Right cardiac atrium (tissue), 5 donors: ENCODE results near the gene SPHKAP. TPM values are rescaled to one million over a fixed set of nuclear protein-coding genes. Genes with fewer than 3 reads are reported as not detected.
"Not testable (repeated sequence)": the region's sequence is repeated elsewhere in the genome, so short reads cannot be mapped to it uniquely, and the experiment has no call there.

Source experiments
- ATAC-seq, 2 donors: fragments of 200-7000 bp; cut with Tn5 transposase; one replicate each; pipeline versions ENCODE4 v1.8.0 to v1.9.1; 2020; ENCODE audit warnings: moderate library complexity in 2 of 2, mild to moderate bottlenecking in 1 of 2
- DNase-seq, 3 donors: peaks; one replicate each; pipeline ENCODE4 v3.0.0-alpha.2; 2020
- H3K27ac ChIP-seq: one replicate; pipeline ENCODE4 v1.5.1; 2013; ENCODE audit warnings: mild to moderate bottlenecking, low read length, control low read depth, moderate library complexity
- H3K27me3 ChIP-seq: one replicate; pipeline ENCODE4 v1.6.1; 2013; ENCODE audit not compliant: control insufficient read depth, insufficient read depth
- H3K4me1 ChIP-seq: one replicate; pipeline ENCODE4 v1.6.1; 2013; ENCODE audit warnings: low read length; ENCODE audit not compliant: control insufficient read depth, insufficient read depth
- H3K4me3 ChIP-seq: one replicate; pipeline ENCODE4 v1.5.1; 2013; ENCODE audit warnings: low read length, control low read depth
- H3K9me3 ChIP-seq: one replicate; pipeline ENCODE4 v1.6.1; 2013; ENCODE audit warnings: low read length; ENCODE audit not compliant: control insufficient read depth
- WGBS: extraction: QIAGEN DNeasy Blood & Tissue Kit; methylation state at CpG from one replicate; pipeline ENCODE4 v1.1.7; 2013; 5-methylcytosine and 5-hydroxymethylcytosine counted together
- intact Hi-C, 4 donors: fragments of 100-400 bp; cut with DNase I; formaldehyde crosslinking; loops; one replicate each; pipeline versions ENCODE4 v1.11.0 to v1.14.0; 2022 to 2023
- polyA plus RNA-seq: library from polyadenylated mRNA; stranded (reverse); fragments of 200-250 nt; gene quantifications from one replicate; pipeline ENCODE4 v1.2.3, GENCODE V29; 2013
- total RNA-seq, 4 donors: library from RNA; stranded (reverse); fragmentation: NEBNext Ultra II Directional; extraction: Animal tissue kit (Norgen Biotek cat#: 25700); gene quantifications; one replicate each; pipeline ENCODE4 v1.2.1, GENCODE V29; 2021
- donor health status: healthy with polysubstance abuse.
- donor health status: DM: no; HTN: yes; CAD: no.
- donor health status: DM: no; HTN: no; CAD: no.
- donor health status: DM: no; HTN: yes; CAD: no; lungs with severe emphysema.
- donor health status: DM: yes; HTN: yes; CAD: no.

SPHKAP gene
- total and polyA plus RNA-seq, 5 donors = 16.1 to 79.4 (median 36.6) TPM

DNA sequence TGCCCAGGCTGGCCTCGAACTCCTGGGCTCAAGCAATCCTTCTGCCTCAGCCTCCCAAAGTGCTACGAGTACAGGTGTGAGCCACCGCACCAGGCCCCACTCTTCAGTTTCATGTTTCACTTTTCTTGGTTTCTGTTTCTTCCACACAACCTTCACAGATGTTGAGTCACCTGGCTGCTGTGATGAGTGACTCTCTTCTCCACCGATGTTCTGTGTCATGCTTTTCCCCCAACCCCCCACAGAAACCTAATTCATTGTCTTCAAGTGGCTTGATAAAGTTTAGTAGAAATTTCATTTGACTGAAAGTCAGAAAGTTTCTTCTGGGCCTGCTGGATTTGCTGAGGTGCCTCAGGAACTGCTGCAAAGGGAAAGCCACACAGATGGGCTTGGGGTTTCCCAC, 78.5 kb downstream of the SPHKAP start:
- Histone ChIP-seq H3K27ac (no peak overlapping the region), H3K9me3 (no peaks in the 10 kb centered on the region), H3K4me1 (no peaks in the 10 kb centered on the region), H3K4me3 (no peak overlapping the region), H3K27me3 (no peaks in the 10 kb centered on the region)
- 79% methylated on average over 4 of the region's 4 CpGs for WGBS
- DNase-seq (no peak), ATAC-seq (no peak)
- intact Hi-C loops = no loop called here

DNA sequence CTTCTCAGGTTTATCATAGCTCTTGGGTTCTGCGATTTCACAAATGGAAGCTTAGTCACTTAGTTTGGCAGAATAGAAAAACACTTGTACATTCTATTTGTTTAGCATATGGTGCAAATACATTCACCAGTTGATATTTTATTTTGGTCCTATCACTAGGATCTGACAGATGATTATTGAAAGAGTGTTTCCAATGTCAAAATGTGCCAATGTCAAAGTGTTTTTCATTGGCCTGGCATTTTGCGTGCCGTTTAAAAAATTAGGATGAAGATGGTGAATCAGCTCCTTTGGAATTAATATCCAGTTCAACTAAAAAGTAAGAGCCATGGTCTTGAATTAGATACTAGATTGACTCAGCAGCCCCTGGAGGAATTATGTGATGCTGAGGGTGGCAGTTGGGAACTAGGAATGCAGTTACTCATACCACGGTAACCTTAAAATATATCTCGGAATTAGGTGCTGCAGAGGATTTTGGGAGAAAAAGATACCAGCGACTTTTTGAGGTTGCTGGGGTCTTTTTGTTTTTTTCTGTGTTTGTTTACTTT, 87.0 kb downstream of the SPHKAP start:
- intact Hi-C loops = no loop called here
- H3K27me3 ChIP-seq = no peaks in the 10 kb centered on the region

DNA sequence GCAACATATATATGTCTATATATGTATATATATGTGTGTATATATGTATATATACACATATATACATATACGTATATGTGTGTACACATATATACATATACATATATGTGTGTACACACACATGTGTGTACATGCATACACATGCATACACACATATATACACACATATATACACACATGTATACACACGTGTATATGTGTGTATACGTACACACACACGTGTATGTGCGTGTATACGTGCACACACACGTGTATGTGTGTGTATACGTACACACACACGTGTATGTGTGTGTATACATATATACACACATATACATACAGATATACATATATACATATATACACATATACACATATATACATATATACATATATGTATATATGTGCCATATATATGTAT, 89.4 kb downstream of the SPHKAP start:
- 80% methylated on average over 9 of the region's 9 CpGs for WGBS

More for the DNA sequence above, 87.0 kb downstream of the SPHKAP start:
- Histone ChIP-seq H3K4me1 (no peaks in the 10 kb centered on the region), H3K27ac (no peak overlapping the region), H3K4me3 (no peak overlapping the region), H3K9me3 (no peaks in the 10 kb centered on the region)
- DNase-seq (no peak), ATAC-seq (no peak)
- WGBS = 87% methylated on average over 6 of the region's 6 CpGs

DNA sequence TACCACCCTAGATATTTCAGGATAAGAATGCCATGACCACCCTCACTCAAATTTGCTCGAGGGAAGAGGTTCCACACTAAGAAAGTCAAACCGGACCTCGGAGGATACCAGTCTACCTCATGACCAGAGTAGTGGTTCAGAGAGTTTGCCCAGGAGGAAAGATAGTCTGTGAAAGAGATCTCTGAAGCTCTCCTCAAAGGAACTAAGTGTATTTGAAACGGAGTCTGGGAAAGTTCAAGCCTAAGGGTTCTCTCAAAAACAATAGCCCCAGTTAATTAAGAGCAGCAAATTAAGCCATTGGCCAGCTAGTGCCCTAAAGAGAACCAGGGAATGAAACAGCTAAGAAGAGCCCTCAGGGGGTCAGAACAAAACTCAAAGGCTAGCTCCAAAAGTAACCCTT, 94.9 kb downstream of the SPHKAP start:
- intact Hi-C loops = no loop called here
- Histone ChIP-seq H3K27me3 (no peaks in the 10 kb centered on the region), H3K9me3 (no peaks in the 10 kb centered on the region), H3K4me3 (no peak overlapping the region), H3K27ac (no peak overlapping the region), H3K4me1 (no peaks in the 10 kb centered on the region)
- WGBS = 84% methylated on average over 4 of the region's 4 CpGs
- no peak for ATAC-seq
- DNase-seq = no peak

More for the DNA sequence above, 89.4 kb downstream of the SPHKAP start:
- ATAC-seq (no peak), DNase-seq (no peak)
- no peak overlapping the region for H3K4me3 ChIP-seq
- no peaks in the 10 kb centered on the region for H3K9me3 ChIP-seq
- intact Hi-C loops = no loop called here
- H3K27me3 ChIP-seq = no peaks in the 10 kb centered on the region
- no peak overlapping the region for H3K27ac ChIP-seq
- no peaks in the 10 kb centered on the region for H3K4me1 ChIP-seq

DNA sequence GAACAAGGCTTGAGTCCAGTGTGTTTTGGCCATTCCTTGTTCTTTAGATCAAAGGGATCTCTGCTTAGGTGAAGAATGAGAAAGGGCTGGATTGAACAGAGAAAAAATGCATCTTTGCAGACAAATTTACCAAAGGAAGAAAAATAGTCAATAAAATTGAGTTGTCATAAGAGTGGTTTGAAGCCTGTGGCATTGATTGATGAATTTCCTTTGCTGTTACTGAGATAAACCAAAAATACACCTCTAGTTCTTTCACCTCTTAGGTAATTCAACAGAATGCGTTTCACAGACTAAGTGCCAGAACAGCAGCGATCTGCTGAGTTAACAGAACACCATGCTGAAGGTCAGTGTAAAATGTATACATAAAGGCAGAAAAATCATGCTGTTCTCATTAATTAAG, 96.8 kb downstream of the SPHKAP start:
- intact Hi-C loops = no loop called here
- Histone ChIP-seq H3K4me3 (no peak overlapping the region), H3K9me3 (no peaks in the 10 kb centered on the region), H3K27ac (no peak overlapping the region), H3K4me1 (no peaks in the 10 kb centered on the region), H3K27me3 (no peaks in the 10 kb centered on the region)
- WGBS = 32% methylated on average over 2 of the region's 2 CpGs
- DNase-seq (no peak), ATAC-seq (no peak)

DNA sequence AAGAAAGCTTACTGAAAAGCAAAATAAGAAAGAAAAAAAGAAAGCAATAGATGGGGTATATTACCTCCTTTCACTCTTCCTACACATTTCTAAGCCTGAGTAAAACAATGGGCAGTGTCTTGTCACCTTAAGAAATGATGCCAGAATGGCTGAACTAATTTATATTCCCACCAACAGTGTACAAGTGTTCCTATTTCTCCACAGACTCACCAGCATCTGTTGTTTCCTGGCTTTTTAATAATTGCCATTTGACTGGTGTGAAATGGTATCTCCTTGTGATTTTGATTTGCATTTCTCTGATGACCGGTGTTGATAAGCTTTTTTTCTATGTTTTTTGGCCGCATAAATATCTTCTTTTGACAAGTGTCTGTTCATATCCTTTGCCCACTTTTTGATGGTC, 98.4 kb downstream of the SPHKAP start:
- no peak for ATAC-seq
- 89% methylated on average over 2 of the region's 2 CpGs for WGBS
- no peak for DNase-seq
- no peaks in the 10 kb centered on the region for H3K27me3 ChIP-seq
- H3K27ac ChIP-seq = no peak overlapping the region
- intact Hi-C loops = no loop called here
- H3K9me3 ChIP-seq = no peaks in the 10 kb centered on the region
- H3K4me3 ChIP-seq = no peak overlapping the region
- H3K4me1 ChIP-seq = no peaks in the 10 kb centered on the region

DNA sequence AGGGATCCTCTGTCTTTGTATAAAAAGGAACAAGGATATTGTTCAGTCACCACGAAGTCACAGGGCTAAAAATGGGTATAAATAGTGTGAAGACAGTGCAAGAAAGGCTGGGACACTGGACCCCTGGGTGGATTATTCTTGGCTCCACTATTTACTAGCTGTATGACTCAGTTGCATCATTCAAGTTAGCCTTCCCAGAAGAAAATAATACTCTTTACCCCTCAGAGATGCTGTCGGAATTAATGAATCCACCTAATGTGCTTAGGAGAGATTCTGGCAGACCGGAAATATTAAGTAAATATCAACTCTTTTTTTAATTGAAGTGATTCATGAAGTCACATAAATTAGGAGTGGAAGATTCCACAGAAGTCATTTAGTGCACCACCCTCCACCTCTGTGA, 98.9 kb downstream of the SPHKAP start:
- H3K4me3 ChIP-seq = no peak overlapping the region

DNA sequence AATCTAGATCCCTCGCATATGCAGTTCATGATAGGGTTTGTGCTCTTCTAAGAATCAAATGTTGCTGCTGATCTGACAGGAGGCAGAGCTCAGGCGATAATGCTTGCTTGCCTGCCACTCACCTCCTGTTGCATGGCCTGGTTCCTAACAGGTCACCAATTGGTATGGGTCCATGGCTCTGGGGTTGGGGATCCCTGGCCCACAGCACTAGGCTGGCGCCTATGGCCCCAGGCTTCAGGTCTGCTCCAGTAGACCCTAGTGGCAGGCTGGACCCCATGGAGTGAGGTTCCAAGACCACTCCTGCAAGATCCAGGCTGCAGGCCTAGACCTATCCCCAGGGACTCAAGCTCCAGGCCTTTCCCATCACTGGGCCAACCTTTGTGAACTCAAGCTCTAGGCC, 102.3 kb downstream of the SPHKAP start:
- DNase-seq (no peak), ATAC-seq (peak in 1 of 2 donors; percentile 43)
- intact Hi-C loops = no loop called here
- no peak overlapping the region for H3K27ac ChIP-seq
- H3K4me1 ChIP-seq = no peaks in the 10 kb centered on the region
- no peaks in the 10 kb centered on the region for H3K27me3 ChIP-seq
- no peaks in the 10 kb centered on the region for H3K9me3 ChIP-seq
- 95% methylated on average over 3 of the region's 3 CpGs for WGBS
- H3K4me3 ChIP-seq = no peak overlapping the region

More for the DNA sequence above, 98.9 kb downstream of the SPHKAP start:
- no peak for DNase-seq
- intact Hi-C loops = no loop called here
- no peaks in the 10 kb centered on the region for H3K4me1 ChIP-seq
- ATAC-seq = no peak
- WGBS = 75% methylated on average over 3 of the region's 3 CpGs
- no peaks in the 10 kb centered on the region for H3K9me3 ChIP-seq
- H3K27ac ChIP-seq = no peak overlapping the region
- no peaks in the 10 kb centered on the region for H3K27me3 ChIP-seq

DNA sequence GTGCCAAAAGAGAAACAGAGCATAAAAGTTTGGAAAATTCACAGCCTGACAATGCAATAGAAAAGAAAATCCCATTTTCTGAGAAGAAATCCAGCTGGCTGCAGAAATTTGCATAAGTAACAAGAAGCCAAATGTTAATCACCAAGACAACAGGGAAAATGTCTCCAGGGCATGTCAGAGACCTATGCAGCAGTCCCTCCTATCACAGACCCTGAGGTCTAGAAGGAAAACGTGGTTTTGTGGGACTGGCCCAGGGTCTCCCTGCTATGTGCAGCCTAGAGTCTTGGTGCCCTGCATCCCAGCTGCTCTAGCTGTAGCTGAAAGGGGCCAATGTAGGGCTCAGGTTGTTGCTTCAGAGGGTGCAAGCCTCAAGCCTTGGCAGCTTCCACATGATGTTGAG, 104.8 kb downstream of the SPHKAP start:
- DNase-seq, H3K4me1 ChIP-seq, H3K4me3 ChIP-seq, H3K27ac ChIP-seq, H3K9me3 ChIP-seq, ATAC-seq, intact Hi-C loops, H3K27me3 ChIP-seq: not testable (repeated sequence)
- 32% methylated on average over 1 of the region's 1 CpG for WGBS

DNA sequence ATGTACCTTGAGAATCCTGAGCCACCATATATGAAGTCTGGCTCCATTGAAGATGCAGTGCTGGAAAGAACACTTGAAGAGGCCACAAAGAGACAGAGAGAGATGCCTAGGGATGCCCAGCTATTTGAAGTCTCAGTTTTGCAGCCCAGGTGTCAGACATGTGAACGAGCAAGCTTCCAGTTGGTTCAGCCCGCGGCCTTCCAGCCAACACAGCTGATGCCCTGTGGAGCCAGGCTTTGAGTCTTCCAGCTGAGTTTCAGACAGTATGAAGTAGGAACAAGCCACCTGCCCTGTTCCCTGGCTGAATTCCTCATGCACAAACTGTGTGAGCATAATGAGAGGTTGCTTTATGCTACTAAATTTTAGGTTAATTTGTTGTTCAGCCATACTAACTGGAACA, 108.8 kb downstream of the SPHKAP start:
- Histone ChIP-seq H3K27me3 (no peaks in the 10 kb centered on the region), H3K9me3 (no peaks in the 10 kb centered on the region), H3K27ac (no peak overlapping the region), H3K4me3 (no peak overlapping the region), H3K4me1 (no peaks in the 10 kb centered on the region)
- ATAC-seq (no peak), DNase-seq (no peak)
- intact Hi-C loops = no loop called here
- WGBS = 84% methylated on average over 3 of the region's 3 CpGs

DNA sequence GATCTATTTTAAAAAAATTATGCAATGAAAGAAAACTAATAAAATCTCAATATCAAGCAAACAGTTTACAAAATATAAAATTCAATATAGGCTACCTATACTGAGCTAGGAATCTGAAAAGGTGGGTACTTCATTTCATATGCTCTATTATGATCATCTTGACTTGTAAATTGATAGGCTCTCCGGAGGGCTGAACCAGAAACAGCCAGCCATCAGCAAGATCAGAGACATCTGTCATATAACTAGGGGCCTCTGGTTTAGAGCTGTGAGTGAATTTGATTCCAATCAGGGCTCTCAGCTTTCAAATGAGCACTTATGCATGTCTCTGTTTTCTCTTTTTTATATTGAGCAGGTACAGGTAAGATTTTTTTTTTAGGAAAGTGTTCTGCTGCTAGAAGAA, 114.2 kb downstream of the SPHKAP start:
- no peak overlapping the region for H3K4me3 ChIP-seq
- WGBS = 57% methylated on average over 1 of the region's 1 CpG
- DNase-seq (no peak), ATAC-seq (no peak)
- H3K27me3 ChIP-seq = no peaks in the 10 kb centered on the region
- H3K9me3 ChIP-seq = no peaks in the 10 kb centered on the region
- intact Hi-C loops = no loop called here
- H3K27ac ChIP-seq = no peak overlapping the region
- no peaks in the 10 kb centered on the region for H3K4me1 ChIP-seq

DNA sequence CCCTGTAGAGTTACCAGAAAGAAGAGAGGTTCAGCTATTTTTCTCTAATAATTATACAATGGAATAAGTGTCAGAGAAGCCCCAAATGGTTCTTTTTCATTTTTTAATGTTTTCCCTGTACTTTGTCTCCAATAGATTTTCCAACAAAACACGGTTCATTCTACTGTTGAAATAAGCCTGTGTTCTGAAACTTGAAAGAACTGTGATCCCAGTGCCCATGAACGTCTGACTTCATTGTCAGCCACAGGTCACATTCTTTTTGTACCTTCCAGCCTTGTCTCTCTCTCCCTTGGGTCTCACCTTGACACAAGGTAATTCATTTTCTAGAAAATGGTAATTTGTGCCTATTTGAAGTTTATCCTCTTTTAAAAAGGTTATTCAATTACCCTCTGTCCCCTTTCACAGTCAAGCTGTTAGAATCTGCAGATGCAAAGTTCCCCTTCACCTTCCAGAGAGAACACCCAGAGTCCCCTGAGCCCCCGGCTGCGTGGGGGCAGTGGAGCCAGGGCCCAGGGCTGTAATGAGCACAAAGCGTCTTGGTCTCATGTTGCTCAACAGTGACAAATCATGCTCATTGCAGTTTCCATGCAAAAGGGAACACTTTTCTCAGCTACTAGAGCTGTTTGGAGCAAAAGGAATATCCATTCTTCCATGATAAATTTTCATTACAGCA, 115.2 kb downstream of the SPHKAP start:
- no peak for ATAC-seq
- Histone ChIP-seq H3K4me1 (no peaks in the 10 kb centered on the region), H3K27ac (no peak overlapping the region), H3K4me3 (no peak overlapping the region), H3K27me3 (no peaks in the 10 kb centered on the region), H3K9me3 (no peaks in the 10 kb centered on the region)
- WGBS = 62% methylated on average over 5 of the region's 5 CpGs
- DNase-seq = no peak
- intact Hi-C loops = no loop called here
